ENCODE data around the gene CNPY1. TPM values are rescaled to one million over a fixed set of nuclear protein-coding genes. Genes with fewer than 3 reads are reported as not detected.

Gene CNPY1
- total and polyA plus RNA-seq, 2 of the 8 experiments (the other 6 are each of a cell fraction or from before 2014, with no cell fraction given): not detected

- no peak overlapping the region for H2BK120ac ChIP-seq (replicated peaks; ENCODE audit: low read depth, low read length)
- peaks cover 5 to 31% (median 13%) of the 10 kb centered on the region in 4 experiments; a peak in 6 of 7 replicates for H3K4me1 ChIP-seq (replicated peaks in 1 of 4; ENCODE audit: control insufficient read depth in 3 of 4, insufficient read depth in 4 of 4, low read length in 3 of 4)
- H4K5ac ChIP-seq (ENCODE audit: insufficient read length, low read depth, low read length): no peak overlapping the region
- peak overlapping the region; percentile 53 to 70 for H3K4me2 ChIP-seq (ENCODE audit: insufficient read depth in 1 of 2, low read depth in 2 of 2, low read length in 2 of 2)
- H4K20me1 ChIP-seq (replicated peaks in 1 of 2; ENCODE audit: control insufficient read depth in 1 of 2, insufficient read depth in 2 of 2, low read length in 2 of 2): peaks cover 17 to 31% of the 10 kb centered on the region in 2 experiments
- POLR2A ChIA-PET (ENCODE audit: partially characterized antibody): no interaction called here
- H2BK5ac ChIP-seq (ENCODE audit: low read depth, low read length): no peak overlapping the region
- H2AK5ac ChIP-seq (ENCODE audit: low read depth, low read length): no peak overlapping the region
- DNase-seq (ENCODE audit: low read depth in 1 of 2, low spot score in 2 of 2) (peak in 1 of 2 experiments; percentile 82), FAIRE-seq (no peak)
- no peak overlapping the region for H3K9ac ChIP-seq (replicated peaks in 1 of 4; ENCODE audit: extremely low read depth in 1 of 4, low read depth in 3 of 4, low read length in 3 of 4)
- no peak overlapping the region for H3K27ac ChIP-seq (ENCODE audit: low read depth, low read length)
- no peaks in the 10 kb centered on the region for H3K9me3 ChIP-seq (ENCODE audit: insufficient read depth in 2 of 2, low read depth in 1 of 2, low read length in 1 of 2)
- no peak overlapping the region for H3K14ac ChIP-seq (ENCODE audit: insufficient read length)
- H3K56ac ChIP-seq (replicated peaks; ENCODE audit: insufficient read length, low read depth, low read length): no peak overlapping the region
- peak overlapping the region in 3 of 4 experiments; percentile 30 to 57 (median 34); a peak in 7 of 8 replicates for H3K4me3 ChIP-seq (ENCODE audit: extremely low read depth in 1 of 4, insufficient read depth in 2 of 4, low read depth in 3 of 4, low read length in 4 of 4)
- H3K36me3 ChIP-seq (ENCODE audit: control insufficient read depth in 2 of 4, insufficient read depth in 4 of 4, low read length in 3 of 4): no peaks in the 10 kb centered on the region
- H3K23me2 ChIP-seq (ENCODE audit: low read depth, low read length): peaks cover 4% of the 10 kb centered on the region; the same call in 1 of the 2 replicates
- H3K4ac ChIP-seq (replicated peaks; ENCODE audit: insufficient read length, low read depth, low read length): no peak overlapping the region
- no peak overlapping the region for H4K91ac ChIP-seq (replicated peaks; ENCODE audit: insufficient read length, low read length)
- no peak overlapping the region for H3K18ac ChIP-seq (ENCODE audit: extremely low read depth, low read length)
- H2BK20ac ChIP-seq (ENCODE audit: low read length): no peak overlapping the region
- no peak overlapping the region for H3K23ac ChIP-seq (ENCODE audit: insufficient read length)
- no peak overlapping the region for H4K8ac ChIP-seq (ENCODE audit: extremely low read depth, insufficient read depth, low read length)
- no peak overlapping the region for H2AFZ ChIP-seq (ENCODE audit: low read length)
- no peaks in the 10 kb centered on the region for H3K79me2 ChIP-seq (ENCODE audit: control insufficient read depth in 1 of 2, insufficient read depth in 2 of 2, low read length in 2 of 2)
- CTCF ChIA-PET (ENCODE audit: partially characterized antibody): interaction anchor here (0.8 to 1.0 kb wide), 3 partner anchors 28 to 89 kb away, joined by 3 to 5 read pairs (median 3); no protein-coding TSS in a partner anchor
- WGBS, 2 experiments (ENCODE audit: extremely low coverage in 1 of 2, insufficient coverage in 1 of 2, insufficient read length in 1 of 2, insufficient replicate concordance in 2 of 2, low coverage in 1 of 2, low lambda C conversion rate in 2 of 2, missing lambda C conversion rate in 1 of 2): 1% methylated on average over 33 of the region's 70 CpGs; no CpG with 5 or more reads in 1 of the 2 experiments
- no peaks in the 10 kb centered on the region for H3K79me1 ChIP-seq (ENCODE audit: low read depth, low read length)
- no peak overlapping the region for H2BK12ac ChIP-seq (ENCODE audit: low read depth, low read length)
- H2BK15ac ChIP-seq (ENCODE audit: low read length): no peak overlapping the region
- peaks cover 96 to 100% (median 99%) of the 10 kb centered on the region in 4 experiments for H3K27me3 ChIP-seq (replicated peaks in 1 of 4; ENCODE audit: control insufficient read depth in 3 of 4, extremely low read depth in 1 of 4, insufficient read depth in 3 of 4, low read length in 3 of 4)
- TF ChIP-seq CHD2 (IDR thresholded peaks at IDR 0.05; ENCODE audit: low read length): no peak
- peak; percentile 64 for TF ChIP-seq KDM4A (IDR thresholded peaks at IDR 0.05; ENCODE audit: low read depth, low read length, severe bottlenecking)
- no peak for TF ChIP-seq SRF (IDR thresholded peaks at IDR 0.05; ENCODE audit: low read depth, low read length)
- TF ChIP-seq TEAD4 (IDR thresholded peaks at IDR 0.05; ENCODE audit: low read depth, low read length): no peak
- TF ChIP-seq TCF12 (IDR thresholded peaks at IDR 0.05; ENCODE audit: low read depth, low read length): no peak
- peak; percentile 91 for TF ChIP-seq RNF2 (IDR thresholded peaks at IDR 0.05; ENCODE audit: borderline replicate concordance, low read depth, low read length, missing control alignments, poor library complexity, severe bottlenecking)
- TF ChIP-seq CTBP2 (IDR thresholded peaks at IDR 0.05; ENCODE audit: borderline replicate concordance, insufficient read depth, insufficient read length, low read length): peak; percentile 92
These were observed 78.2 kb downstream of the CNPY1 start for GRCh38 chr7:155467846-155468784.

All from H1 (cell line).